Vagina (tissue), 2 donors: ENCODE results near the gene NFIA.

Experiments
- POLR2A ChIP-seq, 2 donors: fragments of 450-650 bp; IDR thresholded peaks; one replicate each; pipeline ENCODE4 v1.6.1; 2017; ENCODE audit warnings: antibody characterized with exemption in 2 of 2, mild to moderate bottlenecking in 2 of 2, moderate library complexity in 2 of 2
- TF ChIP-seq, protein P1 (sequence below), 3 experiments: fragments of 450-650 bp in 2 of 3; fragments of 200-600 bp in 1 of 3; sonication (generic) in 1 of 3; IDR thresholded peaks; one replicate each; pipeline ENCODE4 v1.5.1; 2017 to 2019; ENCODE audit warnings: antibody characterized with exemption in 3 of 3, mild to moderate bottlenecking in 2 of 3, moderate library complexity in 2 of 3

DNA sequence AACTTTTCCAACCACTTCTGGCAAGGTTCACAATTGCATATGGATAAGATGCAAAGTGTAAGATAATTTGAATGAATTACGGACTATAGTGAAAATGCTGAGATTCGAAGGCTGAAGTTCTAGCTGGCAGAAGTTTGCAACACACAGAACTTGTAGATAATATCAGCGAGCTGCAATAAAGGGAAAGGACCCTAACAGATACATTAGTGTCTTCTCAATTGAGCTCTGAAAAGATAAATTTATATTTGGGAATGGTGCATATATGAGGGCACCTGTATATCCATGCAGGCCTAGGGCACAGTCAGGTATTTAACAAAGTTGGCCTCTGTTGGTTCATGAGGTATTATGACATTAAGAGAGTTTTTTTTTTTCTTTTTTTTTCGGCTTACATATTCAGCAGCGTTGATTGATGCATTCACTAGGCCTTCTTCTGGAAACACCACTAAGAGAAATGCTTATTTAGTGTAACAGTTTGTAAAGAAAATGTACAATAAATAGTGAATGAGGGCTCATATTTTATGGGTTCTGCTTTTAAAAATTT is 2.2 kb downstream of the NFIA start:
- TF ChIP-seq, protein P1, sequence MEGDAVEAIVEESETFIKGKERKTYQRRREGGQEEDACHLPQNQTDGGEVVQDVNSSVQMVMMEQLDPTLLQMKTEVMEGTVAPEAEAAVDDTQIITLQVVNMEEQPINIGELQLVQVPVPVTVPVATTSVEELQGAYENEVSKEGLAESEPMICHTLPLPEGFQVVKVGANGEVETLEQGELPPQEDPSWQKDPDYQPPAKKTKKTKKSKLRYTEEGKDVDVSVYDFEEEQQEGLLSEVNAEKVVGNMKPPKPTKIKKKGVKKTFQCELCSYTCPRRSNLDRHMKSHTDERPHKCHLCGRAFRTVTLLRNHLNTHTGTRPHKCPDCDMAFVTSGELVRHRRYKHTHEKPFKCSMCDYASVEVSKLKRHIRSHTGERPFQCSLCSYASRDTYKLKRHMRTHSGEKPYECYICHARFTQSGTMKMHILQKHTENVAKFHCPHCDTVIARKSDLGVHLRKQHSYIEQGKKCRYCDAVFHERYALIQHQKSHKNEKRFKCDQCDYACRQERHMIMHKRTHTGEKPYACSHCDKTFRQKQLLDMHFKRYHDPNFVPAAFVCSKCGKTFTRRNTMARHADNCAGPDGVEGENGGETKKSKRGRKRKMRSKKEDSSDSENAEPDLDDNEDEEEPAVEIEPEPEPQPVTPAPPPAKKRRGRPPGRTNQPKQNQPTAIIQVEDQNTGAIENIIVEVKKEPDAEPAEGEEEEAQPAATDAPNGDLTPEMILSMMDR (IDR thresholded peaks at IDR 0.05), result no peak
- TF ChIP-seq POLR2A (IDR thresholded peaks at IDR 0.05), result no peak
